ENCODE results near the gene SRSF5.
"Not testable (repeated sequence)": the region's sequence is repeated elsewhere in the genome, so short reads cannot be mapped to it uniquely, and the experiment has no call there.

Gene SRSF5

DNA sequence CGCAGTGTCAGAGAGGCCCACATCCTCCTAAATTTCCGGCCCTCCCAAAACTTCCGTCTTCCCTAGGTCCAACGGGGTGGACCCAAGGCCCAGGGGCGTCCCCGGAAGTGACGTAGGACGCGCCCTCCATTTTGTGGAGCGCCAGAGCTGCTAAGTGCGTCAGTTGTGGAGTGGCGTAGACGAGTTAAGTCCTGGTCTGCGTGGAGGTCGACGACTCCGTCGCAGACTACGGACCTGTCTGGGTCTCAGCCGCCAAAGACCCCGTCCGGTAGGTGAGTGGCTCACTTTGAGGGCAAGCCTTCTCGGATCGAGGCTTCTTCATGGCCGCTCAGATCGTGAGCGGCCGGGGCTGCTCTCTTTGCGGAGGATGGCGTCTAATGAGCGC, at the start of gene SRSF5:
Gene SRSF5 (plus strand): TSS at position 159 of the 385 bp plus-strand sequence. CDS start 1,015 bp downstream, outside the sequence.
- DNase-seq = peak; percentile 92

DNA sequence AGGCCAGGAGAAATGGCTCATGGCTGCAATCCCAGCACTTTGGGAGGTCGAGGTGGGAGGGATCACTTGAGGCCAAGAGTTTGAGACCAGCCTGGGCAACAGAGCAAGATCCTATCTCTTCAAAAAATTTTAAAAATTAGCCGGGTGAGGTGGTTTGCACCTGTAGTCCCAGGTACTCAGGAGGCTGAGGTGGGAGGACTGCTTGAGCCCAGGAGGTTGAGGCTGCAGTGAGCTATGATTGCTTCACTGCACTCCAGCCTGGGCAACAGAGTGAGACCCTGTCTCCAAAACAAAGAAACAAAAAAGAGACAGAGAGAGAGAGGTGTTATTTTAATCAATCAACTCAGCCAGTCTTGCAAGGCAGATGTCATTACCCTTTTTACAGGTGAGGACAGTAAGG, 48.3 kb upstream of the SRSF5 start:
- not testable (repeated sequence) for DNase-seq

GRCh38 chr14:69719501-69719951, 47.4 kb upstream of the SRSF5 start:
- peak; percentile 38 for DNase-seq

GRCh38 chr14:69720912-69721311, 46.0 kb upstream of the SRSF5 start:
- no peak for DNase-seq

DNA sequence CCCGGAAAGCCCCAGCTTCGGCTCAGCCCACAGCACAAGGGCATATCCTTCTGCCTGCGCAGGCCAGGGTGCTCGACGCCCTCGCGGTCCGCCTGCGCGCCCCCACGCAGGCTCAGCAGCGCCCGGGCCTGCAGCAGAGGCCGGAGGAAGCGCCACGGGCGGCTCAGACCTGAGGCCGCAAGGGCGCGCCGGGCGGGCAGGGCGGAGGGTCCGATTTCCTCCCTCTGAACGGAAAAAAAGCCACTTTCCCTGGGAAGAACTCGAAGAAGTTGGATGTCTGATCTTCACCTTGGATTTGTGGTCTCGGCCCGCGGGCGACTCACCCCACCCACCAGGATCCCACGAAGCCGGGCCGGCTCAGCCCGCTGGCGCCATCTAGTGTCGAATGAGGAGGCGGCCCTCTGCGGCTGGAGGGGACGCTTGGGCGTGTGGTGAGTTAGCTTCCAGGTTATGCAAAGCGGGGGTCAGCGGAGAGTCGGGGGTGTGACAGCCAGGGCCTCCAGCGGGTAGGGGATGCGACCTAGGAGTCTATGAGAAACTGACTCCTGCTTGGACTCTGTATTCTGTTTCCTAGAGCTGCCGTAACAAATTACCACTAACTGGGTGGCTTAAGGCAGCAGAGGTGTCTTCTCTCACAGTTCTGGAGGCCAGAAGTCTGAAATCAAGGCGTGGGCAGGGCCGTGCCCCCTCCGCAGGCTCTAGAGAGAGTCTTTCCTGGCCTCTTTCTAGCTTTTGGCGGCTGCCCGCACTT, 40.0 kb upstream of the SRSF5 start:
- DNase-seq = peak; percentile 68

GRCh38 chr14:69727860-69728259, 39.1 kb upstream of the SRSF5 start:
- DNase-seq = no peak

GRCh38 chr14:69731919-69732598, 34.9 kb upstream of the SRSF5 start:
- not testable (repeated sequence) for DNase-seq

DNA sequence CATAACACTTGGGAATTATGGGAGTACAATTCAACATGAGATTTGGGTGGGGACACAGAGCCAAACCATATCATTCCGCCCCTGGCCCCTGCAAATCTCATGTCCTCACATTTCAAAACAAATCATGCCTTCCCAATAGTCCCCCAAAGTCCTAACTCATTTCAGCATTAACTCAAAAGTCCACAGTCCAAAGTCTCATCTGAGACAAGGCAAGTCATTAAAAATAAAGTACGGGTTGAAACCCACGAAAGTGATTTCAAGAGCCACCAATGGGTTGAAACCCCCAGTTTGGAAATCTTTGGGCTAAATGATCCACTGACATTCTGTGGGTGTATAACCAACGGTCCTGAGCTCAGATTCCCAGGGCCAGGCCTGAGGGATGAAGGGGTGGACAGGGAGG, 30.5 kb upstream of the SRSF5 start:
- not testable (repeated sequence) for DNase-seq

GRCh38 chr14:69741055-69741454, 25.9 kb upstream of the SRSF5 start:
- DNase-seq = no peak

DNA sequence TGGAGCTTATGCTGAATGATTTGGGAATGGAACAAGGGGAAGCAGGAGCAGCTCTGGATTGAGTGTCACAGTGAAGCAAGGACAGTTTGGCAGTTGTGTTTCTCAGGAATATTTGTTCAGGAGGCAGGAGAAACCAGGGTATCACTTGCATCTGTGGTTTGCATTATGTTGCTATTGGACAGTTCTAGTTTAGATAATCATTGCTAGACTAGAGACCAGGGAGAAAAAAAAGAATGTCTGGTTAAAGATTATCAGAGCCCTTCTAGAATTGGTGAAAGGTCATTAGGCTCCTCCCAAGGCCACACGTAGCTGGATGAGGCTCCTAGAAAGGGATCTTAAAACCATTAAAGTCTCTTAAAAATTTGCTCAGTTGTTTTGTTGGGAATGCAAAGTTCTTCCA, 17.0 kb upstream of the SRSF5 start:
- no peak for DNase-seq

DNA sequence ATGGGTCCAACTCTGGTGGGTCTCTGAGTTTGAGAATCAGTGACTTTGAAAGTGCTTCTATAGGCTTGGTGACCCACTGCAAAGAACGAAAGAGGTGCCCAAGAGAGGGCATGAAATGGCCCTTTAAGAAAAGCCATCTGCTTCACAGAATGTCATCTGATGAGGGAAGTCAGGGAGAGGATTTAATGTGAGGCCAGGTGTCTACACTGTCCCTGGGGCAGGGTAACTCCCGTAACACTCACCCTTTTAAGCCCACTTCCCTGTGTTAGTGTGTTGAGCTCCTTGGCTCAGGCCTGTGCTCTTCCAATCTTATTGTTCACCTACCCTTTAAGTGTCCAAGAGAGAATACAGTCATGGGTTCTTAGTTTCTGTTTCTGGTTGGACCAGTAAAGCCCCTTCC, 16.4 kb upstream of the SRSF5 start:
- DNase-seq = no peak

- DNase-seq = no peak
Measured at GRCh38 chr14:69752773-69753172, 14.2 kb upstream of the SRSF5 start.

DNA sequence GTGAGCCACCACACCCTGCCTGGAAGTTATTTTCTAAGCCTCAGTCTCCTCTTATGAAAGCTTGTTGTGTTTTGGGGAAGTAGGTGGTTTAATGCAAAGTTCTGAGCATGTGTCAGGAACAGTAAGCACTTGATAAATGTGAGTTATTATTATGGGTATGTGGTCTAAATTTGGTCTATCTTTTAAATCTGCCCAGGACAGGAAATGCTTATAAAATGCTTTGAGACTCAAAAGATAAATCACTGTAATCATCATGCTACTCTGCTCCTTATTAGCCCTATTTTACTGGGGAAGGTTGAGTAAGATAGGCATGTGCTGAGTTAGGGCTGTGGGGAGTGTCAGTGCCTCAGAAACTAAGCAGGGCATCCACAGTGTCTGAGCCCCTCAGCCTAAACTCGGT, 13.1 kb upstream of the SRSF5 start:
- DNase-seq = no peak

- DNase-seq = no peak
Measured at GRCh38 chr14:69754487-69754886, 12.5 kb upstream of the SRSF5 start.

DNA sequence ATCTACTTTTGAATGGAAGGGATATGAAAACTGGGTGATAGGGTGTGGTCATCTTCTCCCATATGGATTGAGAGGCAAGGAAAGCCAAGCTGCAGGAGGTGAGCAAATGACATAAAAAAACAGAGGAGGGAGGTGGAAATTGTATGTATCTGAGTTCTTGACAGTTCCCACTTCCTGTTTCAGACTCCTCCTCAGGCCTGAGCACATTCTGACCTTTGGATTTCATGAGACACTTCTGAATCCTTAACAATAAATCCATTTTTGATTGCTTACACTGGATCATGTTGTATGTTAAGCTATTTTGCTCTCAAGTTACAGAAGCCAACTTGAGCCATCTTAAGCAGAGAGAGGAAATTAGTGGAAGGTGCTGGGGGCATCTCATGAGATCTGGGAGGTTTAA, 11.6 kb upstream of the SRSF5 start:
- no peak for DNase-seq

DNA sequence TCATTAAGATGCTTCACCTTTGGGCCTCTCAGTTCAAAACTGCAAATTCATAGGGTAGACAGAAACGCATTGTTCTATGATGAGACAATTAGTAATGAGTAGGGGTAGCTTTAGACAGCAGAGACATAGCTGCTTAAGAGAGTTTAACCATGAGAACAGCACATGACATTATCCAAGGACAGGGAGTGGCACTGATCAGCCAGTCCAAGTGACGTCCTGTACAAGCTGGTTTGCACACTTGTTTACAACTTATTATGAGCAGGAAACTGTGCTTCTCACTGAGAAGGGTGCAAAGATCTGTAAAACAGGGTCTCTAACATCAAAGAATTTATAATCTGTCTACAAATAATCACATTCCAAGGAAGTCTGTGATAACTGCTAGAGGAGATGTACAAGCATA, 11.2 kb upstream of the SRSF5 start:
- DNase-seq = no peak

DNA sequence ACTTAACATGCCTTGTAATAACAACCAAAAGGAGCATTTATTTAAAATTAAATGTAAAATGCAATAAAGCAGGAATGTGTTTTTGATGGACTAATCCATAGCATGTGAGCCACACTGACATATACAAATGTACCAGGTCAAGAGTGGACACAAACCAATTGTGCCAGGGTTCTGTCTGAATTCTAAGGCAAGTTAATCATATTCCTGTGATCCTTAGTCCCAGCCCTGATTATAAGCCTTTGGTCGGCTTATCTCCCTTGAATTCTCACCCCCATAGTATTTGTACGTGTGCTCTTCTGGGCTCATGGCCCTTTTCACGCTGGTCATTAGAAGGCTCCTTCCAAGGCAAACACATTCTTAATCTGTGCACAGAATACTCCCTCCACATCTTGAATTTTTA, 10.6 kb upstream of the SRSF5 start:
- DNase-seq = no peak

DNA sequence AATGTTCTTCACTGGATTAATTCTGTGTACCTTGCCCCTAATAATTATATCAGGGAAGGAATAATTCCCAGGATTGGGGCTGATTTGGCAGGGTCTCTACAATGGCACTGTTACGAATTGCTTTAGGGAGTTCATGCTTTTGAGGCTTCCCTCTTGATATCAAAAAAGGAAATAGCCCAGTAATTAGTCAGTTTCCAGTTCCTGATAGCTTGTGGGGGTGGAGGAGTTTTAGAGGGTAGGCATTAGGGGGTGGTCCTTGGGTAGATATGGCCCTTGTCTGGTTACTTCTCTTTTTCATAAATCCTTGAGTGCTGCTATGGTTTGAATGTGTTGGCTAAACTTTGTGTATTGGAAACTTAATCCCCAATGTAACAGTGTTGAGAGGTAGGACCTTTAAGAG, 6.1 kb upstream of the SRSF5 start:
- DNase-seq = no peak

- no peak for DNase-seq
Measured at GRCh38 chr14:69763761-69764510, 3.0 kb upstream of the SRSF5 start.

GRCh38 chr14:69767369-69767999, 542 bp downstream of the SRSF5 start:
- DNase-seq = peak; percentile 88

DNA sequence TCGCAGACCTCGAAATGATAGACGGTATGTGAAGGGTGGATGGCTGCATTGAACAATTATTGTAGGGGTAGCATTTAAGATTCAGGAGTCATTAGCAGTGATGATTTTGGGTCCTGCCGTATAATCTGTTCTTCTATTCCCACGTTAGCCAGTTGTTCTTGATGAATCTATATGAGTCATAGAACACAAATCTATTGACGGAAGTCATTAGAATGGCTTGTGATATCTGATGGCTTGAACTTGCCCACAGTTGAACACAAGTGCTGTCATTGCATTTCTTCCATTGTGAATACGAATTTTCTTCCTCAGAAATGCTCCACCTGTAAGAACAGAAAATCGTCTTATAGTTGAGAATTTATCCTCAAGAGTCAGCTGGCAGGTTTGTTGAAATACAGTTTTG, 1.9 kb downstream of the SRSF5 start:
- no peak for DNase-seq

DNA sequence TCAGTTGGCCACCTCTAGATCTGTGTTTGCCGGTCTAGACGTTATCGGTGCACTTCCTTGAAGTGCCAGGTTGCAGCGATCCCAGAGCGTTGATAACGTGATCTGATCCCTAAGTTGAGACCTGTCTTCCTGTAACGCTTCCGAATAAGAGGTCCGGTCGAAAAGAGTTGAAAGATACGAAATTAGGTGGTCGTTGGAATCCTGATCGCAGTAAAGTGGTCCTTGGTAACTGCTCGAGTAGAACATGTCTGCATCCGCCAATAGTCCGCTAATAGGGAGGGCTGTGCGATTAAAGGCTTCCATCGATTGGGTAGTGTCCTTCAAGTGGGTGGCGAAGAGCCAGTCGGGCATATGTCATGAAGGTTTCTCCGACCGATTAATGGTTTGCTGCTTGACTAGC, 2.7 kb downstream of the SRSF5 start:
- DNase-seq = no peak

DNA sequence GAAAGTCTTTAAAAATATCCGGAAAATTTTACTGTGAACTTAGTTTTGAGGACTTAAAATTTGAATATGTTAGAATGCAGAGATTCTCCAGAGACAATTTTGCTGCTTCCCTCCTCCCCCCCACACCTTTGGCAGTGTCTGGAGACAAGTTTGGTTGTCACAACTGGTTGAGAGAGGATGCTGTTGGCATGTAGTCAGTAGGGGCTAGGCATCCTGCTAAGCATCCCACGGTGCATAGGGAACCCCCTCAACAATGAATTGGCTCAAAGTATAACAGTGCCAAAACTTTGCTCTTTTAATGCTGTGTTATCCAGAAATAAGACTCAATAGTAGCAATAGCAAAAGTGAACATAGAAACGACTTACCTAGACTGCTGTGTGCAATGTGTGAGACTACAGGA, 3.6 kb downstream of the SRSF5 start:
- no peak for DNase-seq
